GM19395 (cell line): ENCODE results near the gene ZCCHC9.
"Not testable (repeated sequence)": the region's sequence is repeated elsewhere in the genome, so short reads cannot be mapped to it uniquely, and the experiment has no call there.

Source experiments
- ATAC-seq: cut with Tn5 transposase; IDR thresholded peaks from one replicate; pipeline ENCODE4 v1.9.1; 2021; ENCODE audit warnings: mild to moderate bottlenecking, moderate library complexity; ENCODE audit not compliant: unreplicated experiment

Gene ZCCHC9

GRCh38 chr5:81303563-81303962 is 2.2 kb downstream of the ZCCHC9 start:
- ATAC-seq = no peak

- ATAC-seq = no peak
Observed at GRCh38 chr5:81305785-81306184, 4.4 kb downstream of the ZCCHC9 start.

- no peak for ATAC-seq
Observed at GRCh38 chr5:81308836-81309235, 7.4 kb downstream of the ZCCHC9 start.

GRCh38 chr5:81310402-81311063 is 9.1 kb downstream of the ZCCHC9 start:
- ATAC-seq = no peak

- no peak for ATAC-seq
Observed at GRCh38 chr5:81313278-81313677, 11.9 kb downstream of the ZCCHC9 start.

- ATAC-seq = no peak
Observed at GRCh38 chr5:81313686-81314085, 12.3 kb downstream of the ZCCHC9 start.

GRCh38 chr5:81314581-81314980 is 13.2 kb downstream of the ZCCHC9 start:
- no peak for ATAC-seq

- ATAC-seq = no peak
Observed at GRCh38 chr5:81315336-81315735, 13.9 kb downstream of the ZCCHC9 start.

GRCh38 chr5:81315830-81316229 is 14.4 kb downstream of the ZCCHC9 start:
- ATAC-seq = no peak

GRCh38 chr5:81316571-81316970 is 15.2 kb downstream of the ZCCHC9 start:
- no peak for ATAC-seq

GRCh38 chr5:81317536-81317935 is 16.1 kb downstream of the ZCCHC9 start:
- ATAC-seq = no peak

- ATAC-seq = no peak
Observed at GRCh38 chr5:81326554-81326953, 25.2 kb downstream of the ZCCHC9 start.

GRCh38 chr5:81334304-81335061 is 33.1 kb downstream of the ZCCHC9 start:
- no peak for ATAC-seq

- no peak for ATAC-seq
Observed at GRCh38 chr5:81335946-81336345, 34.6 kb downstream of the ZCCHC9 start.

- no peak for ATAC-seq
Observed at GRCh38 chr5:81336556-81336955, 35.2 kb downstream of the ZCCHC9 start.

GRCh38 chr5:81337803-81338202 is 36.4 kb downstream of the ZCCHC9 start:
- ATAC-seq = no peak

GRCh38 chr5:81338213-81338612 is 36.8 kb downstream of the ZCCHC9 start:
- not testable (repeated sequence) for ATAC-seq

- ATAC-seq = no peak
Observed at GRCh38 chr5:81344736-81345135, 43.3 kb downstream of the ZCCHC9 start.

GRCh38 chr5:81345411-81346003 is 44.1 kb downstream of the ZCCHC9 start:
- ATAC-seq = no peak

GRCh38 chr5:81349161-81349560 is 47.8 kb downstream of the ZCCHC9 start:
- ATAC-seq = no peak

GRCh38 chr5:81350507-81350906 is 49.1 kb downstream of the ZCCHC9 start:
- ATAC-seq = no peak

GRCh38 chr5:81353189-81353588 is 51.8 kb downstream of the ZCCHC9 start:
- ATAC-seq = no peak
